Measurements from ENCODE around the gene IFNAR1.

- TF ChIP-seq EZH2phosphoT487 (IDR thresholded peaks at IDR 0.05; ENCODE audit: insufficient read depth, low read depth) (no peak), EZH2 (IDR thresholded peaks at IDR 0.05; ENCODE audit: insufficient read depth, poor library complexity, severe bottlenecking) (no peak)
These were observed 49.3 kb downstream of the IFNAR1 start for GRCh38 chr21:33374080-33374449.
